Measurements from ENCODE around the gene KRT6B. TPM values are rescaled to one million over a fixed set of nuclear protein-coding genes. Genes with fewer than 3 reads are reported as not detected.
"Not testable (repeated sequence)": the region's sequence is repeated elsewhere in the genome, so short reads cannot be mapped to it uniquely, and the experiment has no call there.

The KRT6B gene
- total and polyA plus RNA-seq, 2 donors: not detected

GRCh38 chr12:52454411-52455201, 2.7 kb upstream of the KRT6B start:
- Histone ChIP-seq H3K27ac (ENCODE audit: low read depth) (no peak overlapping the region), H3K36me3 (ENCODE audit: insufficient read depth) (no peaks in the 10 kb centered on the region), H3K4me1 (ENCODE audit: insufficient read depth) (no peaks in the 10 kb centered on the region), H3K4me3 (ENCODE audit: low read depth, low read length) (no peak overlapping the region)
- 57% methylated on average over 3 of the region's 3 CpGs for WGBS
- DNase-seq (ENCODE audit: extremely low spot score): no peak

DNA sequence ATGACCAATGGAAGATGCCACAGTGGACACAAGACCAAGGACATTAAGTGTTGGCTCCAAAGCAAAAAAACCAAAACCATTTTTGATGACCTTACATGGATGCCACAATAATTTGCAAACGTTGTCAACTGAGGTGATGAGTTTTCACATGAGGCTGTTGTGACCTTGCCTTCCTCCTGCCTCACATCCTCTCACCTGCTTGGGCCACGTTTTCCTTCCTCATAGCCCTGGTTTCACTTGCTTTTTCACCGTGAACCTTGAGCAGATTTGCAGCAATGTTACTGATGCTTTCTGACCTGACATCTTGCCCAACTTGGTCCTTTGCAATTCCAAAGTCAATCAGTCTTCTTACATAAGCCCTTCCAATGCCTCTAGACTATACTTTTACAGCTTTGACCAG, 3.7 kb downstream of the KRT6B start:
- Histone ChIP-seq H3K4me3 (ENCODE audit: low read depth, low read length) (no peak overlapping the region), H3K27ac (ENCODE audit: low read depth) (no peak overlapping the region), H3K4me1 (ENCODE audit: insufficient read depth) (no peaks in the 10 kb centered on the region), H3K36me3 (ENCODE audit: insufficient read depth) (no peaks in the 10 kb centered on the region)
- DNase-seq (ENCODE audit: extremely low spot score): no peak
- 68% methylated on average over 3 of the region's 3 CpGs for WGBS

GRCh38 chr12:52447196-52447595, 4.8 kb downstream of the KRT6B start:
- 94% methylated on average over 11 of the region's 11 CpGs for WGBS
- H3K4me1 ChIP-seq (ENCODE audit: insufficient read depth); H3K27ac ChIP-seq (ENCODE audit: low read depth); H3K36me3 ChIP-seq (ENCODE audit: insufficient read depth); DNase-seq (ENCODE audit: extremely low spot score); H3K4me3 ChIP-seq (ENCODE audit: low read depth, low read length): not testable (repeated sequence)

DNA sequence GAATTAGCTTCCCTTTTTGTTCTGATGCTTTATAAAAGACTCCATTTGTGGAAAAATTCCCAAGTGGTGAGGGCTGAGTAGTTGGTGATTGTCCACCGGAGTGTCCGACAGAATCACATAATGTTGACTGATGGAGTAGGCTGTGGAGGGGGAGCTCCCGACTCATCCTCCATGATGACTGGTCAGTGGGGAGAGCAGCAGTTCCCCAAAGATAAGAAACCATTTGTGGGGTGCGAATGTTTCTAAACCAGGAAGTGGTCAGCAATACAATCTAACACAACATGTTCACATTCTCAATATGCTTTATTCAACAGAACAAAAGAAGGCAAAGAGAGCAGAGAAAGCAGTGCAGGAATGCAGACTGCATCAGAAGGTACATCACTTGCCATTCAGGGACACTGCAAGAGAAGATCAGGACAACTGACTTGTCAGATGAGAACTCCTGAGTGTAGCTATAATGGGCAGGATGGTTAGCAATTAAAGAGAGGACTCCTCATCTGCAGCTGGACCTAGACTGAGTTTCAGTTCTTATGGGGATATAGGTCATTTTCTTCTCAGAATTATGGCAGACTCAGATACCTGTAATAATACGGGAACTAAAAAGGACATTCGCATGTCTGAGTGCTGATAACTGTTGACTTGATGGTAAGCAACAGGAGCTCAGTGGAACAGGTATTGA, 5.4 kb downstream of the KRT6B start:
- 86% methylated on average over 6 of the region's 6 CpGs for WGBS
- Histone ChIP-seq H3K27ac (ENCODE audit: low read depth) (no peak overlapping the region), H3K4me3 (ENCODE audit: low read depth, low read length) (no peak overlapping the region), H3K36me3 (ENCODE audit: insufficient read depth) (no peaks in the 10 kb centered on the region), H3K4me1 (ENCODE audit: insufficient read depth) (no peaks in the 10 kb centered on the region)
- no peak for DNase-seq (ENCODE audit: extremely low spot score)

DNA sequence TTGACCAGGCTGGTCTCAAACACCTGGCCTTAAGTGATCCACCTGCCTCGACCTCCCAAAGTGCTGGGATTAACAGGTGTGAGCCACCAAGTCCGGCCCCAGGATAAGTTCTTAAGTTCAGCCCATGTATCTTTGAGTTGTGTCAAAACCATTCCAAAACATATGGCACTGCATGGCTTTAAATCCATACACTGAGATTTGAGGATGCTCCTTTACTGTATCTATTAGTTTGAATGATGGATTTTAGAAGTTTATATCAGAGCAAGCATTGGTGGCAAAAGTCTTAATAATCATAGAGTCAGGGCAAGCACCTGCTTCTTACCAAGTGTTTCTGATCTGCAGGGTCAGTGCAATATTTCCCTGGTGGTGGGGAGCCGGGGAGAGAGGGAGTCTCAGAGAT, 6.1 kb downstream of the KRT6B start:
- Histone ChIP-seq H3K4me3 (ENCODE audit: low read depth, low read length) (no peak overlapping the region), H3K27ac (ENCODE audit: low read depth) (no peak overlapping the region), H3K36me3 (ENCODE audit: insufficient read depth) (no peaks in the 10 kb centered on the region), H3K4me1 (ENCODE audit: insufficient read depth) (no peaks in the 10 kb centered on the region)
- no peak for DNase-seq (ENCODE audit: extremely low spot score)
- 68% methylated on average over 3 of the region's 3 CpGs for WGBS

- Histone ChIP-seq H3K27ac (ENCODE audit: low read depth) (no peak overlapping the region), H3K36me3 (ENCODE audit: insufficient read depth) (no peaks in the 10 kb centered on the region), H3K4me3 (ENCODE audit: low read depth, low read length) (no peak overlapping the region), H3K4me1 (ENCODE audit: insufficient read depth) (no peaks in the 10 kb centered on the region)
- 76% methylated on average over 10 of the region's 10 CpGs for WGBS
- no peak for DNase-seq (ENCODE audit: extremely low spot score)
Measured at GRCh38 chr12:52444647-52445595, 7.0 kb downstream of the KRT6B start.

DNA sequence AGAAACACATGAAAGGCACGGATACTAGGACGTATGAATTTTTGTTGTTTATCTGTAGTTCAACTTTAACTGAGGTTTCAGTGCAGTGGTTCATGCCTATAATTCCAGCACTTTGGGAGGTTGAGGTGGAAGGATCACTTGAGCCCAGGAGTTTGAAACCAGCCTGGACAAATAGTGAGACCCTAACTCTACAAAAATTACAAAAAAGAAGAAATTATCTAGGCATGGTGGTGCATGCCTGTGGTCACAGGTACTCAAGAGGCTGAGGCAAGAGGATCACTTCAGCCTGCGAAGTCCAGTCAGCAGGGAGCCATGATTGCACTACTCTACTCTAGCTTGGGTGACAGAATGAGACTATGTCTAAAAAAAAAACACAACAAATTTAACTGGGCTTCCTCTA, 8.0 kb downstream of the KRT6B start:
- Histone ChIP-seq H3K27ac (ENCODE audit: low read depth) (no peak overlapping the region), H3K4me1 (ENCODE audit: insufficient read depth) (no peaks in the 10 kb centered on the region), H3K4me3 (ENCODE audit: low read depth, low read length) (no peak overlapping the region), H3K36me3 (ENCODE audit: insufficient read depth) (no peaks in the 10 kb centered on the region)
- WGBS: 85% methylated on average over 3 of the region's 3 CpGs
- DNase-seq (ENCODE audit: extremely low spot score): no peak

DNA sequence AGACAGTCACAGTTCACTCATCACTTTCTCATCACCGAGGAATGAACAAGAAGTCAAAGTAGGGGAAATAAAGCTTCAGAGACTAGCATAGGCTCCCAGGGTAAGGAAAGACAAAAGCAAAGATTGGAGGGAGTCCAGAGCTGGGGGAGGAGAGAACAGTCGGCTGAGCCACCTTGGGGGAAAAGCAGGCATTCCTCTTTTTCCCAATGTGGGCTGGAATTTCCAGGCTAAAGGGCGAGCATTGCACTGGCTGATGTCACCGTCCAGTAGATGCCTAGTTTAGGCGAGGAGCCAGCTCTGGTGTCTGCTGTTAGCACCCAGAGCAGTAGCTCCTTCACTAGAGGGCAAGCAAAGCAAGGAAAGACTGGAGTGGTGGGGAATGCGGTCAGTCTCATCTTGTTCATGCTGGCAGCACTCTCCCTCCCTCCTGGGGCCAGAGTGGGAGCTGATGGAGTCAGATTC, 9.3 kb downstream of the KRT6B start:
- WGBS: 32% methylated on average over 6 of the region's 6 CpGs

DNA sequence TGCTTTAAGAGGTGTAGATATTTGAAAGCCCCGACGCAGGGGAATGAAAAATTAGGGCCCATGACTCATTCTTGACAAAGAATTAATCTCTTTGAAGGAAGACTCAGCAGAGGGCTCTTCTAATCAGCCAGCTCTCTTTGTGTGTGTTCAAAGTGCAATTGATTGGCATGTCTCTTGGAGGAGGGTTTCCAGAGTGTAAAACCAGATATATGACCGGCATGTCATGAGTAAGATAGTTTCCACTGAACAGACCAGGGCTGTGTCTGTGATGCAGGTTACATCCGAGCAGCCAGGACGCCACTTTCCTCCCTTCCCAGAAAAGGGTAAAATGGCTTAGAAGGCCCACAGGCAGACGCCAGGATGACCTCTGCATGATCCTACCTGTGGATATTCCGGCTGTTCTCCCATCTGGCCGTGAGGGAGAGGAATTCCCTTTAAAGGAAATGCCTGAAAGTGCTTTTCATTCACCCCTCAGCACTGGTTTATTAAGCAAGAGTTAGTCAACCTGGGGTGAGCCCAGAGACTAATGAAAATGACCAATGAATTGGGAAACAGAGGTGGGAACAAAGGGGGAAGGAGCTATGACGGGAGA, 10.5 kb downstream of the KRT6B start:
- H3K4me1 ChIP-seq (ENCODE audit: insufficient read depth): no peaks in the 10 kb centered on the region
- WGBS: 75% methylated on average over 9 of the region's 9 CpGs
- no peak overlapping the region for H3K4me3 ChIP-seq (ENCODE audit: low read depth, low read length)
- no peaks in the 10 kb centered on the region for H3K36me3 ChIP-seq (ENCODE audit: insufficient read depth)
- H3K27ac ChIP-seq (ENCODE audit: low read depth): no peak overlapping the region
- no peak for DNase-seq (ENCODE audit: extremely low spot score)

More for the DNA sequence above, 9.3 kb downstream of the KRT6B start:
- Histone ChIP-seq H3K36me3 (ENCODE audit: insufficient read depth) (no peaks in the 10 kb centered on the region), H3K4me1 (ENCODE audit: insufficient read depth) (no peaks in the 10 kb centered on the region), H3K4me3 (ENCODE audit: low read depth, low read length) (no peak overlapping the region), H3K27ac (ENCODE audit: low read depth) (no peak overlapping the region)
- DNase-seq (ENCODE audit: extremely low spot score): no peak

DNA sequence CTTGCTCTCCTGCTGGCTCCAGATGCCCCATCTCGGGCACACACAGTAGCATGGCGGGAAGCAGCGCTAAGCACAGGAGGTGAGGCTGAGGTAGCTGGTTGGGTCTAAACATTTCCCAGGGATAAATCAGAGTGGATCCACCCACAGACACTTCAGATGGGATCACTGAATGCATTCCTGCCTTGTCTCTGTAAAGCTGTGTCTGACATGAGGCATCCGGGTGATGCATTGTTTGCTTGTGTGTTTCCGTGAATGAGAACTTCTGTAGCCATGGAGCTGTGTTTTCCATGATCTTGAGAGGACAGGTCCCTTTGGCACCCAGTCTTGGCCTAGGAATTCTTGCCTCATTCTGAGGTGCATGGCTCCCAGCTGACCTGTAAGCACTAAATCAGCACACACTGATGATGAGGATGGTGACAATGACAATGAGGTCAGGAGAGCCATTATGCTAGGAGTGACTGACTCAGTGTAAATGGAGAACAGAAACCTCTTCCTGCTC, 11.1 kb downstream of the KRT6B start:
- Histone ChIP-seq H3K27ac (ENCODE audit: low read depth) (no peak overlapping the region), H3K4me1 (ENCODE audit: insufficient read depth) (no peaks in the 10 kb centered on the region), H3K4me3 (ENCODE audit: low read depth, low read length) (no peak overlapping the region), H3K36me3 (ENCODE audit: insufficient read depth) (no peaks in the 10 kb centered on the region)
- 82% methylated on average over 5 of the region's 5 CpGs for WGBS
- no peak for DNase-seq (ENCODE audit: extremely low spot score)

- no peak for DNase-seq (ENCODE audit: extremely low spot score)
- Histone ChIP-seq H3K4me3 (ENCODE audit: low read depth, low read length) (no peak overlapping the region), H3K36me3 (ENCODE audit: insufficient read depth) (no peaks in the 10 kb centered on the region), H3K4me1 (ENCODE audit: insufficient read depth) (no peaks in the 10 kb centered on the region), H3K27ac (ENCODE audit: low read depth) (no peak overlapping the region)
- 78% methylated on average over 2 of the region's 2 CpGs for WGBS
Measured at GRCh38 chr12:52439845-52440244, 12.1 kb downstream of the KRT6B start.

DNA sequence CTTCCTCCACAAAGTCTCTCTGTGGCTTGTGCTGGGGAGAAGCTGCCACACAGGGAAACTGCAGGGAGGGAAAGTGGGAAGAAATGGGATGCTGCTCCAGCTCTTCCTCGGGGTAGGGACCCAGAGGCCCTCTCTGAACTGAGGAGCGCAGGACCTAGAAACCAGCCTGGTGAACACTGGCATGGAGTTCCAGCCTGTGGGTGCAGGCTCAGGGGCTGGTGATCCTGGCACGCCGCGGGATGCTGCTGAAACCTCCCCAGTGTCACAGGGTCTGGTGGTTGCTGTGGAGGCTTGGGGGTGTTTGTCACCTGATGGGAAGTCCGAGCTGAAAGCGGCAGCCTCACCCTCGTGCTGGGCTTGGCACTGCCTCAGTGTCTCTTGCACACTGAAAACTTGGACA, 12.5 kb downstream of the KRT6B start:
- 78% methylated on average over 8 of the region's 8 CpGs for WGBS
- Histone ChIP-seq H3K4me3 (ENCODE audit: low read depth, low read length) (no peak overlapping the region), H3K4me1 (ENCODE audit: insufficient read depth) (no peaks in the 10 kb centered on the region), H3K27ac (ENCODE audit: low read depth) (no peak overlapping the region), H3K36me3 (ENCODE audit: insufficient read depth) (no peaks in the 10 kb centered on the region)
- no peak for DNase-seq (ENCODE audit: extremely low spot score)

All from urinary bladder (tissue), 4 donors.